IMR-90 (cell line): Measurements from ENCODE around the gene NRP2. TPM values are rescaled to one million over a fixed set of nuclear protein-coding genes. Genes with fewer than 3 reads are reported as not detected.

Source experiments
- ATAC-seq: fragments of 200-7000 bp; cut with Tn5 transposase; 2 replicates; pipeline ENCODE4 v1.9.1; 2020; ENCODE audit warnings: low read depth, mild to moderate bottlenecking, moderate library complexity
- BruUV-seq: library from RNA; stranded (reverse); fragments of 400-500 nt; replicated peaks from 2 replicates; lab custom pipeline; 2021; lab: Mats Ljungman, UMichigan
- CTCF ChIA-PET: fragments of 300-600 bp; formaldehyde crosslinking; extraction: SDS; loops from one replicate; lab custom pipeline; 2021; ENCODE audit warnings: antibody characterized with exemption; lab: Yijun Ruan, JAX
- POLR2A ChIA-PET: fragments of 300-600 bp; sonication (Branson Sonifier 250); formaldehyde crosslinking; loops from one replicate; lab custom pipeline; 2022; ENCODE audit warnings: antibody characterized with exemption; ENCODE audit not compliant: unreplicated experiment; lab: Charles Lee
- DNase-seq: peaks from one replicate; pipeline ENCODE4 v3.0.0; 2013
- H2AFZ ChIP-seq: replicated peaks from 2 replicates; pipeline ENCODE3; 2013; ENCODE audit warnings: low read length, mild to moderate bottlenecking; ENCODE audit not compliant: poor library complexity
- H2AK5ac ChIP-seq: 2 replicates; pipeline ENCODE4 v1.6.1; 2013; ENCODE audit warnings: low read depth, low read length, inconsistent platforms
- H2AK9ac ChIP-seq: replicated peaks from 2 replicates; pipeline ENCODE3; 2013; ENCODE audit warnings: mild to moderate bottlenecking, low read depth, low read length, moderate library complexity; ENCODE audit not compliant: poor library complexity
- H2BK120ac ChIP-seq: 2 replicates; pipeline ENCODE4 v1.6.1; 2013; ENCODE audit warnings: low read depth, low read length, inconsistent platforms
- H2BK15ac ChIP-seq: 3 replicates; pipeline ENCODE4 v1.6.1; 2013; ENCODE audit warnings: low read depth, low read length, inconsistent platforms
- H2BK20ac ChIP-seq: 2 replicates; pipeline ENCODE4 v1.6.1; 2013; ENCODE audit warnings: low read depth, mild to moderate bottlenecking, inconsistent platforms, low read length, moderate library complexity
- H2BK5ac ChIP-seq: 2 replicates; pipeline ENCODE4 v1.6.1; 2013; ENCODE audit warnings: mild to moderate bottlenecking, low read depth, low read length, inconsistent platforms; ENCODE audit not compliant: poor library complexity, severe bottlenecking
- H3K14ac ChIP-seq: replicated peaks from 2 replicates; pipeline ENCODE4 v1.6.1; 2013; ENCODE audit warnings: low read depth, low read length, inconsistent platforms
- H3K18ac ChIP-seq: 2 replicates; pipeline ENCODE4 v1.6.1; 2013; ENCODE audit warnings: low read depth, low read length, control low read depth
- H3K23ac ChIP-seq: 2 replicates; pipeline ENCODE4 v1.6.1; 2013; ENCODE audit warnings: low read depth, low read length, inconsistent platforms
- H3K27ac ChIP-seq: 2 replicates; pipeline ENCODE4 v1.5.1; 2013; ENCODE audit warnings: mild to moderate bottlenecking, control low read depth, low read length; ENCODE audit not compliant: insufficient read depth
- H3K27me3 ChIP-seq: 2 replicates; pipeline ENCODE4 v1.6.1; 2013; ENCODE audit warnings: low read length; ENCODE audit not compliant: control insufficient read depth, insufficient read depth
- H3K36me3 ChIP-seq: 2 replicates; pipeline ENCODE4 v1.6.1; 2013; ENCODE audit warnings: low read length, mixed read lengths; ENCODE audit not compliant: control insufficient read depth, insufficient read depth
- H3K4ac ChIP-seq: 2 replicates; pipeline ENCODE4 v1.6.1; 2013; ENCODE audit warnings: low read depth, low read length, inconsistent platforms
- H3K4me1 ChIP-seq: 2 replicates; pipeline ENCODE4 v1.6.1; 2013; ENCODE audit warnings: low read length, mixed read lengths; ENCODE audit not compliant: control insufficient read depth, insufficient read depth
- H3K4me2 ChIP-seq: 2 replicates; pipeline ENCODE4 v1.6.1; 2013; ENCODE audit warnings: low read depth, mild to moderate bottlenecking, control low read depth, low read length, moderate library complexity
- H3K4me3 ChIP-seq: 2 replicates; pipeline ENCODE4 v1.5.1; 2013; ENCODE audit warnings: low read depth, mild to moderate bottlenecking, control low read depth, low read length, moderate library complexity; ENCODE audit not compliant: insufficient read depth
- H3K56ac ChIP-seq: 2 replicates; pipeline ENCODE4 v1.6.1; 2013; ENCODE audit warnings: low read length, inconsistent platforms; ENCODE audit not compliant: insufficient read depth; ENCODE audit errors: extremely low read depth
- H3K79me1 ChIP-seq, 2 experiments: 2 replicates each; pipeline ENCODE4 v1.6.1; 2013; ENCODE audit warnings: low read length in 2 of 2, inconsistent platforms in 1 of 2, low read depth in 1 of 2
- H3K9ac ChIP-seq: 2 replicates; pipeline ENCODE4 v1.6.1; 2013; ENCODE audit warnings: low read depth, low read length, control low read depth
- H3K9me1 ChIP-seq: 2 replicates; pipeline ENCODE4 v1.6.1; 2013; ENCODE audit warnings: low read length, inconsistent platforms; ENCODE audit not compliant: insufficient read depth
- H3K9me3 ChIP-seq: 2 replicates; pipeline ENCODE4 v1.6.1; 2013; ENCODE audit warnings: low read length; ENCODE audit not compliant: control insufficient read depth, insufficient read depth
- H4K20me1 ChIP-seq: 2 replicates; pipeline ENCODE4 v1.6.1; 2013; ENCODE audit warnings: low read length, inconsistent platforms; ENCODE audit not compliant: insufficient read depth
- H4K5ac ChIP-seq: 2 replicates; pipeline ENCODE4 v1.6.1; 2013; ENCODE audit warnings: mild to moderate bottlenecking, low read depth, low read length, control low read depth
- H4K8ac ChIP-seq, 2 experiments: 2 replicates each; pipeline ENCODE4 v1.6.1; 2013; ENCODE audit warnings: low read depth in 2 of 2, low read length in 2 of 2, control low read depth in 1 of 2, inconsistent platforms in 1 of 2
- H4K91ac ChIP-seq: 2 replicates; pipeline ENCODE4 v1.6.1; 2013; ENCODE audit warnings: low read depth, low read length, inconsistent platforms; ENCODE audit not compliant: insufficient read depth
- CHD1 ChIP-seq: IDR thresholded peaks from 2 replicates; pipeline ENCODE4 v1.6.1; 2012; ENCODE audit warnings: low read depth, low read length, improper control_type of control experiment
- CTCF ChIP-seq: conservative IDR thresholded peaks from 2 replicates; pipeline ENCODE4 v1.5.1; 2012; ENCODE audit warnings: mild to moderate bottlenecking, low read depth, low read length, improper control_type of control experiment
- ELK1 ChIP-seq: fragments of 150-350 bp; IDR thresholded peaks from 2 replicates; pipeline ENCODE4 v1.6.1; 2016; ENCODE audit warnings: low read depth, mild to moderate bottlenecking, low read length, moderate library complexity, borderline replicate concordance
- MAZ ChIP-seq: IDR thresholded peaks from 2 replicates; pipeline ENCODE4 v1.6.1; 2012; ENCODE audit warnings: low read depth, mild to moderate bottlenecking, low read length, improper control_type of control experiment, moderate library complexity, borderline replicate concordance
- NFE2L2 ChIP-seq: fragments of 150-350 bp; IDR thresholded peaks from 2 replicates; pipeline ENCODE4 v1.6.1; 2016; ENCODE audit warnings: low read depth, mild to moderate bottlenecking, low read length
- WGBS, 2 experiments: methylation state at CpG; one replicate each; pipeline versions ENCODE4 v1.1.5 to v1.1.7; 2013; ENCODE audit warnings: missing lambda C conversion rate in 2 of 2; ENCODE audit not compliant: insufficient read length in 1 of 2; ENCODE audit errors: extremely low coverage in 2 of 2; 5-methylcytosine and 5-hydroxymethylcytosine counted together
- dilution Hi-C: fragments of 300-500 bp; cut with HindIII; formaldehyde crosslinking; loops from one replicate; pipeline ENCODE4 v1.14.3; 2018; ENCODE audit warnings: low sequenced_read_pairs; ENCODE audit not compliant: unreplicated experiment
- in situ Hi-C: fragments of 300-500 bp; cut with MboI; formaldehyde crosslinking; loops from 3 replicates; pipeline ENCODE4 v1.14.3; 2019; ENCODE audit warnings: low sequenced_read_pairs, inconsistent platforms, mixed read lengths
- intact Hi-C: fragments of 100-400 bp; cut with micrococcal nuclease; formaldehyde crosslinking; loops from 2 replicates; pipeline ENCODE4 v1.10.0; 2022
- polyA plus RNA-seq, 3 experiments: library from polyadenylated mRNA; depleted of rRNA; stranded (reverse); fragments of >200 nt; gene quantifications; 2 replicates each; pipeline ENCODE4 v1.2.3, GENCODE V29; 2012; ENCODE audit warnings: low replicate concordance in 1 of 3
- total RNA-seq: library from RNA; depleted of rRNA; stranded (reverse); fragments of >200 nt; gene quantifications from 2 replicates; pipeline ENCODE4 v1.2.3, GENCODE V29; 2012

Gene NRP2
- total and polyA plus RNA-seq, 2 of the 4 experiments (the other 2 are of a cell fraction) = 46.4 to 51.3 TPM

- Histone ChIP-seq H2AK9ac (no peak overlapping the region), H3K9me1 (0 out of 2 replicates have a peak, but pooled peaks cover 2% of the 10 kb centered on the region), H3K9ac (no peak overlapping the region), H2AK5ac (no peak overlapping the region), H2BK20ac (no peak overlapping the region), H2BK120ac (no peak overlapping the region), H4K91ac (no peak overlapping the region), H3K27me3 (no peaks in the 10 kb centered on the region), H3K79me1 (no peaks in the 10 kb centered on the region), H3K23ac (no peak overlapping the region), H3K4ac (no peak overlapping the region), H3K18ac (no peak overlapping the region), H3K4me1 (peaks cover 5% of the 10 kb centered on the region), H3K4me3 (no peak overlapping the region), H3K27ac (no peak overlapping the region), H3K4me2 (no peak overlapping the region), H4K8ac (no peak overlapping the region), H3K14ac (no peak overlapping the region), H2AFZ (no peak overlapping the region), H3K56ac (no peak overlapping the region), H3K9me3 (no peaks in the 10 kb centered on the region), H2BK15ac (no peak overlapping the region), H4K20me1 (no peaks in the 10 kb centered on the region), H2BK5ac (no peak overlapping the region), H4K5ac (no peak overlapping the region), H3K36me3 (no peaks in the 10 kb centered on the region)
- in situ Hi-C loops = loop anchor here (25.0 kb wide), 1 partner anchor 109 kb away; no protein-coding TSS in a partner anchor
- TF ChIP-seq CTCF = no peak
- no peak for TF ChIP-seq CHD1
- no peak for TF ChIP-seq ELK1
- TF ChIP-seq MAZ = no peak
- TF ChIP-seq NFE2L2 = no peak
- ATAC-seq = no peak
- WGBS, 2 experiments = no CpG with 5 or more reads among the region's 8 CpGs
- intact Hi-C loops = no loop called here
- POLR2A ChIA-PET = no interaction called here
- no peak for DNase-seq
- dilution Hi-C loops = no loop called here
- CTCF ChIA-PET = no interaction called here
- no TSS peak for BruUV-seq
Measured at GRCh38 chr2:205646680-205647079, 35.6 kb upstream of the NRP2 start.
